Testis (tissue), 2 donors: ENCODE measurements around the gene LRRC26.

Experiments
- CTCF ChIP-seq, 3 experiments: fragments of 450-650 bp in 2 of 3; fragments of 200-600 bp in 1 of 3; sonication (generic) in 1 of 3; IDR thresholded peaks; one replicate each; pipeline ENCODE4 v1.5.1; 2016 to 2019; ENCODE audit warnings: antibody characterized with exemption in 3 of 3, mild to moderate bottlenecking in 2 of 3, moderate library complexity in 1 of 3
- POLR2A ChIP-seq: fragments of 450-650 bp; IDR thresholded peaks from one replicate; pipeline ENCODE4 v1.6.1; 2017; ENCODE audit warnings: antibody characterized with exemption, mild to moderate bottlenecking, moderate library complexity

GRCh38 chr9:137156567-137157375 is 13.1 kb downstream of the LRRC26 start:
- no peak for TF ChIP-seq POLR2A
- TF ChIP-seq CTCF (IDR thresholded peaks at IDR 0.05): no peak
